Activated CD8-positive, alpha-beta memory T cell treated with anti-CD3 and anti-CD28 coated beads for 1 hour (primary cell): Measurements from ENCODE around the gene TEDC2.
A peak's percentile ranks its signal among the peaks of the same experiment; 100 is the strongest.
"Not testable (repeated sequence)": the region's sequence is repeated elsewhere in the genome, so short reads cannot be mapped to it uniquely, and the experiment has no call there.

Experiments used
- DNase-seq, 2 donors: peaks; one replicate each; pipeline ENCODE4 v3.0.0-alpha.2; 2020; ENCODE audit warnings: low read depth in 1 of 2; ENCODE audit errors: extremely low read depth in 1 of 2

The TEDC2 gene

GRCh38 chr16:2459647-2460390, at the start of gene TEDC2:
Gene TEDC2, plus strand, starts transcription at chr16:2460109. Its CDS starts 36 bp downstream, at chr16:2460145.
- peak; percentile 93 to 97 for DNase-seq

- DNase-seq, result no peak
These were observed 44.8 kb upstream of the TEDC2 start for GRCh38 chr16:2415085-2415484.

GRCh38 chr16:2420035-2420434, 39.9 kb upstream of the TEDC2 start:
- DNase-seq, result no peak

- no peak for DNase-seq
These were observed 37.6 kb upstream of the TEDC2 start for GRCh38 chr16:2422123-2422867.

GRCh38 chr16:2424061-2425007, 35.6 kb upstream of the TEDC2 start:
- DNase-seq, result no peak

GRCh38 chr16:2425008-2425518, 34.8 kb upstream of the TEDC2 start:
- no peak for DNase-seq

- DNase-seq, result no peak
These were observed 34.0 kb upstream of the TEDC2 start for GRCh38 chr16:2425825-2426430.

- DNase-seq, result no peak
These were observed 33.0 kb upstream of the TEDC2 start for GRCh38 chr16:2426941-2427361.

- DNase-seq, result no peak
These were observed 32.4 kb upstream of the TEDC2 start for GRCh38 chr16:2427526-2427925.

- DNase-seq, result no peak
These were observed 31.7 kb upstream of the TEDC2 start for GRCh38 chr16:2428051-2428783.

GRCh38 chr16:2428784-2429033, 31.2 kb upstream of the TEDC2 start:
- no peak for DNase-seq

- peak; percentile 91 to 97 for DNase-seq
These were observed 30.7 kb upstream of the TEDC2 start, which contains the start of gene CCNF for GRCh38 chr16:2429034-2429770. Gene CCNF, plus strand, starts transcription at chr16:2429447. Its CDS starts 35 bp downstream, at chr16:2429482.

- no peak for DNase-seq
These were observed 29.9 kb upstream of the TEDC2 start for GRCh38 chr16:2429771-2430663.

GRCh38 chr16:2432286-2432685, 27.6 kb upstream of the TEDC2 start:
- DNase-seq, result no peak

- no peak for DNase-seq
These were observed 27.0 kb upstream of the TEDC2 start for GRCh38 chr16:2432801-2433505.

GRCh38 chr16:2435236-2435635, 24.7 kb upstream of the TEDC2 start:
- DNase-seq, result not testable (repeated sequence)

GRCh38 chr16:2436110-2436509, 23.8 kb upstream of the TEDC2 start:
- no peak for DNase-seq
